GM21723 (cell line): ENCODE data around the gene COG3.
"Not testable (repeated sequence)": the region's sequence is repeated elsewhere in the genome, so short reads cannot be mapped to it uniquely, and the experiment has no call there.

Experiments used
- ATAC-seq: cut with Tn5 transposase; IDR thresholded peaks from one replicate; pipeline ENCODE4 v1.9.1; 2021; ENCODE audit warnings: mild to moderate bottlenecking, moderate library complexity; ENCODE audit not compliant: unreplicated experiment

COG3 gene, protein sequence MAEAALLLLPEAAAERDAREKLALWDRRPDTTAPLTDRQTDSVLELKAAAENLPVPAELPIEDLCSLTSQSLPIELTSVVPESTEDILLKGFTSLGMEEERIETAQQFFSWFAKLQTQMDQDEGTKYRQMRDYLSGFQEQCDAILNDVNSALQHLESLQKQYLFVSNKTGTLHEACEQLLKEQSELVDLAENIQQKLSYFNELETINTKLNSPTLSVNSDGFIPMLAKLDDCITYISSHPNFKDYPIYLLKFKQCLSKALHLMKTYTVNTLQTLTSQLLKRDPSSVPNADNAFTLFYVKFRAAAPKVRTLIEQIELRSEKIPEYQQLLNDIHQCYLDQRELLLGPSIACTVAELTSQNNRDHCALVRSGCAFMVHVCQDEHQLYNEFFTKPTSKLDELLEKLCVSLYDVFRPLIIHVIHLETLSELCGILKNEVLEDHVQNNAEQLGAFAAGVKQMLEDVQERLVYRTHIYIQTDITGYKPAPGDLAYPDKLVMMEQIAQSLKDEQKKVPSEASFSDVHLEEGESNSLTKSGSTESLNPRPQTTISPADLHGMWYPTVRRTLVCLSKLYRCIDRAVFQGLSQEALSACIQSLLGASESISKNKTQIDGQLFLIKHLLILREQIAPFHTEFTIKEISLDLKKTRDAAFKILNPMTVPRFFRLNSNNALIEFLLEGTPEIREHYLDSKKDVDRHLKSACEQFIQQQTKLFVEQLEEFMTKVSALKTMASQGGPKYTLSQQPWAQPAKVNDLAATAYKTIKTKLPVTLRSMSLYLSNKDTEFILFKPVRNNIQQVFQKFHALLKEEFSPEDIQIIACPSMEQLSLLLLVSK

DNA sequence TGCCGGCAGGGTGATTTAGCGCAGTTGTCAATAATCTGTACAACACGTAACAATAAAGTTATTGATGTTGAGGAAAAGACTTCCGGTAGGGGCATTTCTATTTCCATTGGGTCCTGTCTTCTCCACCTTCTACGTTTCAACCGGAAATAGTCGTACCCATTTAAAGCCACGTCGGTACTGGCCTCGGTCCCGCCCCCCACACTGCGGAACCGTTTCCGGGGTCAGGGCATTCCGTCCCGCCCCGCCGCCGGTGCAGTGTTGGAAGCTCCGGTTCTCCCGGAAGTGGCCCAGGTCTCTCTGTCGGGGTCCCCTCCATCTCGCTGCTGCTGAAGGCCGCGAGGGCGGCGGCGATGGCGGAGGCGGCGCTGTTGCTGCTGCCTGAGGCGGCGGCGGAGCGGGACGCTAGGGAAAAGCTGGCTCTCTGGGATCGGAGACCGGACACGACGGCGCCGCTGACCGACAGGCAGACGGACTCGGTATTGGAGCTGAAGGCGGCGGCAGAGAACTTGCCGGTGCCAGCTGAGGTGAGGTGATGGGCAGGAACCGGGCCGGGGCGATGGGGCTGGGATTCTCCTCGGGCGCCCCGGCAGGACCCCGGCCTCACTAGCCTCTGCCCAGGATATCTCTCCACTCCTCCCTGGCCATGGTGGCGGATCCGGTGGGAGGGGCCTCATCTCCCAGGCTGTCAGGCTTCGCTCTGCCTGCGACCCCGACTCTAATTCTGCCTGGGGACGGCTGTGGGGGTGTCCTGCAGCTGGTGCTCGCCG, at the start of gene COG3:
Gene COG3 (plus strand): TSS at position 253 of the 767 bp plus-strand sequence. CDS start 98 bp downstream, at position 351.
- ATAC-seq, result peak; percentile 94

DNA sequence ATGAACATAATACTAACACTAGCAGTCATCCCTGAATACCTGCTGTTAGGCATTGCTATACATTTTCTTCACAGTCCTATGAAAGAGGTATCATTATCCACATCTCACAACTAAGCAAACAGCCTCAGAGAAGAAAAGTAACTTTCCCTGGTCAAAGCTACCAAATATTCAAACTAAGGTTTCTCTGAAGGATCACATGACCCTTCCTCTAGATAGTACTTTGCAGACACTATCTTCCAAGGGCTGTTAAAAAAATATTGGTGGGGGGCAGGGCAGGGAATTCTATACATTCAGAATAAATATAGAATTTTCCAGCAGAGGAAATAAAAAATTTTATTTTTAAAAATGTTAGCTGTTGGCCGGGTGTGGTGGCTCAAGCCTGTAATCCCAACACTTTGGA, 49.6 kb upstream of the COG3 start:
- ATAC-seq, result no peak

DNA sequence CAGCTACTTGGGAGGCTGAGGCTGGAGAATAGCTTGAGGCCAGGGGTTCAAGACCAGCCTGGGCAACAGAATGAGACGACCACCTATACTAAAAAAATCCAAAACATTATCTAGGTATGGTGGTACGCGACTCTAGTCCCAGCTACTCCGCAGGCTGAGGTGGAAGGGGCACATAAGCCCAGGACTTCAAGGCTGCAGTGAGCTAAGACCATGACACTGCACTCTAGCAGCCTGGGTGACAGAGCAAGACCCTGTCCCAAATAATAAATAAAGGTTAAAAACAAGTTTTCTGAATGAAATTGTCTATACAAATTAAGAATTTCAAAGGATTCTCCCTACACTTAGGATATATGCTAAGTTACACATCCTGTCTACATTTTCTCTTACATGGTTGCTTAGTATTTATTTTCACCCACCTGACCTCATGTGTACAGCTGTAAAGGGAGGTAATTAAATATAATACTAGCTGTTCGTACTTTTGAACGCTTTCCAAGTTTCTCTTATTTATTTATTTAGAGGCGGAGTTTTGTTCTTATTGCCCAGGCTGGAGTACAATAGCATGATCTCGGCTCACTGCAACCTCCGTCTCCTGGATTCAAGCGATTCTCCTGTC, 48.1 kb upstream of the COG3 start:
- no peak for ATAC-seq

DNA sequence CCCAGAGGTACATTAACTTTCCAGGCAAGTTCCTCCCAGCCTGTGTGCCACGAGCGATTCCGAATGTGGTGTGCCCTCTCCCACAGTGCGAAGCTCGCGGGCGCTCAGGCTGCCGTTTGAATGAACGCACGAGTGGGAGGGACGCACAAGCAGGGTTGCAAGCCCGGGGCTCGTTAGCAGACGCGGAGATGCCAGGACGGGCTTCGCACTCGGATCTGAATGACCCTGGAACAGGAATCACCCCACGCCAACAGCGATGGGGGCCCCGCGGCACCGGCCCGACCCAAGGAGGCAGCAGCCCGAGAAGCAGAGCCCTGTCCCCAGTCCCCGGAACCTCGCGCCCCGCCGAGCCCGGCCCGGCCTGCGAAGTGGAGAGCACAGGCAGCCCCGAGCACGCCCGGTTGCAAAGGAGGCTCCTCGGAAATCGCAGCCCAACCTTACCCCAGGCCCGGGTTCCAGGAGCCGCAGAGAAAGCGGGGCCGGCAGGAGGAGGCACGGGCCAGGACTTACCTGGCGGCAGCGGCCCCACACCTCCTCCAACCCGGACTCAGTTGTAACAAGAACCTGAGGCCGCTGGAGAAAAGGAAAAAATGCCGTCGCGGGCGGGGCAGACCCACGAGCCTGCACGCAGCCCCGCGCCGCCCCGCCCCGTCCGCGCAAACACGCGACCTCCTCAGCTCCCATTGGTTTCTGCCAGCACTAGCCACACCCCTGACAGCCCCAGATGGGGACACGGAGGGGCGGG, 46.8 kb upstream of the COG3 start, which contains the start of gene SLC25A30:
Gene SLC25A30 (minus strand): TSS at position 584 of the 745 bp plus-strand sequence. CDS start 6,948 bp downstream, outside the sequence.
- ATAC-seq, result peak; percentile 92

DNA sequence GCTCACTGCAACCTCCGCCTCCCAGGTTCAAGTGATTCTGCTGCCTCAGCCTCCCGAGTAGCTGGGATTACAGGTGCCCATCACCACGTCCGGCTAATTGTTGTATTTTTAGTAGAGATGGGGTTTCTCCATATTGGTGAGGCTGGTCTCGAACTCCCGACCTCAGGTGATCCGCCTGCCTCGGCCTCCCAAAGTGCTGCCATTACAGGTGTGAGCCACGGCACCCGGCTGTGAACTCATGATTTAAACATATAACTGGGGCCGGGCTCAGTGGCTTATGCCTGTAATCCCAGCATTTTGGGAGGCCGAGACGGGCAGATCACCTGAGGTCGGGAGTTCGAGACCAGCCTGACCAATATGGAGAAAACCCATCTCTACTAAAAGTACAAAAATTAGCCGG, 45.4 kb upstream of the COG3 start:
- ATAC-seq, result not testable (repeated sequence)

DNA sequence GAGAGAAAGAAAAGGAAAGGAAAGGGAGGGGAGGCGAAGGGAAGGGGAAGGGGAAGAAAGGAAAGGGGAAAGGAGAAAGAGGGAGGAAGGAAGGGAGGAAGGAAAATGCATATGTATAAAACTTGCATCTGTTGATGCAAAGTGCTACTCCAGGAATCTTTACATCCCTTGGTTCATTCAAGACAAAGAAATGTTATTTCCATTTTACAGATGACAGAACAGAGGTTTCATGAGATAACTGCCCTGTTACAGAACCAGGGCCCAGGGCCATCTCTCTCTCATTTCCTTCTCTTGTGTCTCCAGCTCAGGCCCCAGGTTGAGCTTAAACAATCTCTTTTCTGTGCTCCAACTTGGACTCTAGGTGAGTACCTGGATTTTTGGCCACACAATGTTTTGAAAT, 44.8 kb upstream of the COG3 start:
- no peak for ATAC-seq

DNA sequence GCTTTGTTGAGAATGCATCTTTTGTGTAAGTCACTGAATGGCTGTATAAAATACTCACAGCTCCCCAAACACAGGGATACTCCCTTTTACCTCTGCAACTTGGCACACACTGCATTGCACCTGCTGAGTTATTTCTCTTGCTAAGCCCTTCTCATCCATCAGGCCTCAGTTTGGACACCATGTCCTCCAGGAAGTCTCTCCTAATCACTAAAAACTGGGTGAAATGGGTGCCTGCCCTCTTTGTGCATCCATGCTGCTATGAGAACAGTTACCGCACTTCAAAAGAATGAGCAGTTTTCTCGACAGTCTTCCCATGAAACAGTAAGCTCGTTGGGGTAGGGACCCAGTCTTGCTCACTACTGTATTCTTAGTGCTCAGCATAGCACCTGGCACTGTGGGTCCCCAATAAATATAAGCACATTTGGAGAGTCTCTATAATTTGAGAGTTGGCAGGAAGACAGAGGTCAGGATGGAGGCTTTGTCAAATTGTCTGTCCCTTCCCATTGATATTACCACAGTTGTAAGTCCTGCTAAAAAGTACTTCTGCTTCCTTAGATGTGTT, 41.9 kb upstream of the COG3 start:
- ATAC-seq, result no peak

DNA sequence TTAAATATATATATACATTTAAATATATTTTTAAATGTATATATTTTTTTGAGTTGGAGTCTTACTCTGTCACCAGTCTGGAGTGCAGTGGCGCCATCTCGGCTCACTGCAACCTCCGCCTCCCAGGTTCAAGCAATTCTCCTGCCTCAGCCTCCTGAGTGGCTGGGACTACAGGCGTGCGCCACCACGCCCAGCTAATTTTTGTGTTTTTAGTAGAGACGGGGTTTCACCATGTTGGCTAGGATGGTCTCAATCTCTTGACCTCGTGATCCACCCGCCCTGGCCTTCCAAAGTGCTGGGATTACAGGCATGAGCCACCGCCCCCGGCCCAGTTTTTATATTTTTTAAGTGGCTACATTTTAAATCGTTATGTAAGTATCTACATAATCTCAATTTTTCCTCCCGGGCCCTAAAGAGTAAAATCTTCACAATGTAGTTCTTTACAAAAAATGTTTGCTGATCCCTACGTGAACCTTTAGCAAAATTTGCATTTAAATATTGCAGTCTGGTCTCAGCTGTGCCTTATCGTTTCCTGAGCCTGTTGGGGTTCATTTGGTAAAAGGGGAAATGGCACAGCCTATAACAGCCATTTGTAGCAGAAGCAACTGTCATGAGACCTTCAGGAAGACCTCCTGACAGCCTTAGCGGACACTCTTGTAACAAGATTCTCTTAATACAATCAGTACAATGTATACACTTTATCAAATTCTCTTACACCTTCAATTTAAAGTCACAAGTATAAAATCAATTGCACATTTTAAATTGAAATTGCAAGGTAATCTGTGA, 38.5 kb upstream of the COG3 start:
- ATAC-seq, result not testable (repeated sequence)

DNA sequence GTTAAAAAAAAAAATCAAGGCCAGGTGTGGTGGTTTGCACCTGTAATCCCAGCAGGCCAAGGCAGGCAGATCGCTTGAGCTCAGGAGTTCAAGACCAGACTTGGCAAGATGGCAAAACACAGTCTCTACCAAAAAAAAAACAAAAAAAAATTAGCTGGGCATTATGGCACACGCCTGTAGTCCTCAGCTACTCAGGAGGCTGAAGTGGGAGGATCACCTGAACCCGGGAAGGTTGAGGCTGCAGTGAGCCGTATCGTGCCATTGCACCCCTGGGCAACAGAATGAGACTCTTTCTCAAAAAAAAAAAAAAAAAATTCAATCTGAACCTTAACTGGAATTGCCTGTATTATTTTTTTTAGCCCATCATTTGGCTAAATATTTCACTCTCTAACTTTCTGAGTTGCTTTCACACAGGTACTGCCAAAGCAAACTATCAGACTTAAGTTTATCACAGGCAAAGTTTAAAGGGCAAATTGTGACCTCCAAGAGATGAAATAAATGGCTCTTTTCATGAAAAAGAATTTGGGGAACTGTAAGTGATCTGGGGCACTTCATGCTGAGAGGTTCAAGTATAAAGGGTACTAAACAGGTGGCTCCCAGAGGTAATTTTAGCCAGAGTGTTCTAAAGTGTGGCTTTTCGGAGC, 31.9 kb upstream of the COG3 start:
- ATAC-seq, result no peak

DNA sequence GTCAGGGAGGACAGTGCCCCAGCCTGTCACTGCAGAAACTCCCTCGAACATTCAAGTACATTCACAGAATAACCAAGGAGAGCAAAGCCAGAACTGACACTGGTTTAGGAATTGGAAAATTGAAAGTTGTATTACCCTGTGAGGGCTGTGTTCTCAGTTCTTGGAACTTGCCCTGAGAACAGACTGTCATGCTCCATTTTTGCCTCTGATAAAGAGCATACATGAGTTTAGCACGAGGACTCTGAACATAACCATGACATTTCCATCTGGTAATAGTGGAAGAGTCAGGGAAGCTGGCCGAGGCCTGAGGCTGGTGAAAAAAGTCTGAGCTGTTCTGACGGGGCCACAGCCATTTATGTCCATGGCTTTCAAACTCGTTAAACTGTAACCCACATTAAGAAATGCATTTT, 31.4 kb upstream of the COG3 start:
- ATAC-seq, result no peak

DNA sequence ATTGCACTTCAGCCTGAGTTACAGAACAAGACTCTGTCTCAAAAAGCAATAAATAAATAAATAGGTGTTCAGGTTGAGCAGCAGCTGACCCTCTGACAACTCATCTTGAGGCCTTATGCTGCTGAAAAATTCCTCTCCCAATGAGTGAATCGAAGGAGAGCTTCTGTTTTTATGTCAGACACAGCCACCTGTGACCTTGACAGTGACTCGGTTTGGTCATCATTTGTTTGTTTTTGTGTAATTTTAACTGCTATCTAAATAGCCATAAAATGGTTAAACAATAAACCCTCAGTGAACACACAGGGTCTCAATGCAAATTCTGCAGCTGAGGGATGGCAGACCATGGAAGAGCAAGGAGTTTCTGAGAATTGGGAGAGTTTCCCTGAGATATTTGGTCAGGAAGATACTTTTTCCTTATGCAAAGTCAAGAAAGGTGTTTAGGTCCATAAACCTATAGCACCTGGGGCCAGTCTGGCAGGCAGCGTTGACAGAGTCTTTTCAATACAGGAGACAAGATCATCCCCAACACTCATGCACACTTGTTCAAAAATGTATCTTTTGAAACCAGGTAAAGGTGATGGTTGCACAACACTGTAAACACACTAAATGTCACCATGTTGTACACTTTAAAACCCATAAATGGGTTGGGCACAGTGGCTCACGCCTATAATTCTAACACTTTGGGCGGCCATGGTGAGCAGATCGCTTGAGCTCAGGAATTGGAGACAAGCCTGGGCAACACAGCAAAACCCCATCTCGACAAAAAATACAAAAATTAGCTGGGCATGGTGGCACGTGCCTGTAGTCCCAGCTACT, 30.0 kb upstream of the COG3 start:
- no peak for ATAC-seq

DNA sequence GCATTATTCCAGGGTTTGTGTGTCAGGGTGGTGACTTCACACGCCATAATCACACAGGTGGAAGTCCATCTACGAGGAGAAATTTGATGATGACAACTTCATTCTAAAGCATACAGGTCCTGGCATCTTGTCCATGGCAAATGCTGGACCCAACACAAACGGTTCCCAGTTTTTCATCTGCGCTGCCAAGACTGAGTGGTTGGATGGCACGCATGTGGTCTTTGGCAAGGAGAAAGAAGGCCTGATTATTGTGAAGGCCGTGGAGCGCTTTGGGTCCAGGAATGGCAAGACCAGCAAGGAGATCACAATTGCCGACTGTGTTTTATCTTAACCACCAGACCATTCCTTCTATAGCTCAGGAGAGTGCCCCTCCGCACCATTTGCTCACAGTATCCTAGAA, 28.4 kb upstream of the COG3 start:
- ATAC-seq, result no peak

DNA sequence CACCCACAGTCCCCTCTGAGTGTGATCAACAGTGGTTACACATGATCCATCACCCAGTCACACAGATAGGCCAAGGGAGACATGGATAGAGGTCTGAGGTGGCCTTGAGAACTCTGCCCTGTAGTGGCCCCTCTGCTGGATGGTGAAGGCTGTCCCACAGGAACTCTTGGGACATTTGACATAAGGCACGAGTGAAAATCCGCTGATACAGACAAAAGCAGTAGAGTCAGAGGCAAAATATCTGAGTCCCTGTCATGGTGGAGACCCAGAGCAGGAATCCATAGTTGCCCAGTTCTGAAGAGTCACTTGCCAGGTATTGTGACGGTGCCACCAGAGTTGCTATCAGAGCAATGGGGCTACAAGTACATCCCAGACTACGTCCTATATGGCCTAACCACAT, 27.8 kb upstream of the COG3 start:
- ATAC-seq, result no peak

DNA sequence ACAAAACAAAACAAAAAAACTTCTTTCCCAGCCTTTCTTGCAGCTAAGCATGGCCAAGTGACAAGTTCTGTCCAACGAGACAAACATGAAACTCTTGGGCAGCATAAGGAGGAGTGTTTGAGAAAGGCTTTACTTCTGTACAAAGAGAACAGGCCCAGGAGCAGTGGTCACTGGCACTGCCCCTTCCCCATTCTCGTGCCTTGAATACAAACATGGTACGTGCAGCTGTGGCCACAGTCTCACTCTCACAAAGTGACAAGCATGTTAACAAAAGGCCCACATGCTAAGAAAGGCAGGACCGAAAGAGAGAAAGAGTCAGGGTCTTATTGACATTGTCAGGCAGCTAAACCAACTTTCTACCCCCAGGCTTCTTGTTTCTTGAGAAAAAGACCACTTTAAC, 26.8 kb upstream of the COG3 start:
- ATAC-seq, result no peak

DNA sequence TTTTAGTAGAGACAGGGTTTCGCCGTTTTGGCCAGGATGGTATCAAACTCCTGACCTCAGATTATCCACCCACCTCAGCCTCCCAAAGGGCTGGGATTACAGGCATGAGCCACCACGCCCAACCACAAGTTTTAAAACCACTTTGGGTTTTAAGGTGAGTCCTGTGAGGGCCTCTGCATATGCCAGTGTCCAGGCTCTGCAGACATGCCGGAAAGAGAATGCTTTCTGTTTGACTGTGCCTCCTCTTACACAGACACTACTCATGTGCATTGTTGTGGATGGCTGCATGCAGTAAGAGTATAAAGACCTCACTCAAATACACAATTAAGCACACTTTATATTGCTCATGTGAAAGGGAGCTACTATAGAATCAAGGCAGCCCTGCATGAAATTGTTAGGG, 25.7 kb upstream of the COG3 start:
- peak; percentile 58 for ATAC-seq

DNA sequence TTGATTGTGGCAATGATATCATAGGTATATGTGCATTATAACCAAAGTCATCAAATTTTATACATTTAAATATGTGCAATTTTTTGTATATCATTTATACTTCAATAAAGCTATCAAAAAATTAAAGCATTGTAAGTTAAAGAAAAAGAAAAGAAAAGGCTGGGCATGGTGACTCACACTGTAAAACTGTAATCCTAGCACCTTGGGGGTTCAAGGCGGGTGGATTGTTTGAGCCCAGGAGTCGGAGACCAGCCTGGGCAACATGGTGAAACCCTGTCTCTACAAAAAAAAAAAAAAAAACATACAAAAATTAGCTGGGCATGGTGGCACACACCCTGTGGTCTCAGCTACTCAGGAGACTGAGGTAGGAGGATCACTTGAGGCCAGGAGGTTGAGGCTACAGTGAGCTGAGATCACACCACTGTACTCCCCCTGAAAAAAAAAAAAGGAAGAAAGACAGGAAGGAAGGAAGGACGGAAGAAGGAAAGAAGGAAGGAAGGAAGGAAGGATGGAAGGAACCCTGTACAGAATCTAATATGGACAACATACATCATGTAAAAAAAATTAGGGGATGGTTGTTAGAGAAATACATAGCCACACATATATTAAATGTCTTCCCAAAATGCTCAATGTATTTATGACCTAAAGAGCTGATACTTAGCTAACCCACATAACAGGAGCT, 24.8 kb upstream of the COG3 start:
- no peak for ATAC-seq

DNA sequence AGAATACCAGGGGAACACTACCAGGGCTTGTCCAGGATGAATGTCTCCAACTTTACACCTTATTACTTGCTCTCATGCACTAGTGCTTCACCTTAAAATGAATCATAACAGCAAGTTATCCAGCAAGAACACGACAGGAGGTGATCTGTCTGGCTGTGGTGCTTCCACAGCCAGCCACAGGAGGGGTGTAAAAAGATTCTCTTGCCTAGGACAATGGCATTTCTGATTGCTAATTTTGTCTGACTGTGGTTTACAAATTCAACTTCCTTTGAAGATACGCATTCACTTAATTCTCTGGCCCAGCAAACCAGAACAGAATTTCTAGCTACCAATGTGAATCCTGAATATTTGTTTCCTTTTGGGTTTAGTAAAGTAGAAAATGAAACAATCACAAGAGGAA, 23.1 kb upstream of the COG3 start:
- ATAC-seq, result peak; percentile 79
